NCI-H1092 treated with DMSO at 0.1 percent for 48 hours (cell line): ENCODE results near the gene HOXD3.

Experiments used
- DNase-seq: peaks from one replicate; lab custom pipeline; 2025; lab: John Stamatoyannopoulos, UW

The HOXD3 gene

GRCh38 chr2:176132205-176133171 lies 24.6 kb upstream of the HOXD3 start:
- DNase-seq, result no peak

- no peak for DNase-seq
Measured at GRCh38 chr2:176133389-176133788, 23.7 kb upstream of the HOXD3 start.

GRCh38 chr2:176134035-176134434 lies 23.1 kb upstream of the HOXD3 start:
- no peak for DNase-seq

- DNase-seq, result no peak
Measured at GRCh38 chr2:176135035-176135440, 22.1 kb upstream of the HOXD3 start.

- no peak for DNase-seq
Measured at GRCh38 chr2:176136374-176137251, 20.5 kb upstream of the HOXD3 start.

- no peak for DNase-seq
Measured at GRCh38 chr2:176137252-176137580, 19.9 kb upstream of the HOXD3 start.

- no peak for DNase-seq
Measured at GRCh38 chr2:176137906-176138305, 19.2 kb upstream of the HOXD3 start.

- DNase-seq, result no peak
Measured at GRCh38 chr2:176138526-176138922, 18.6 kb upstream of the HOXD3 start.

GRCh38 chr2:176138923-176139660 lies 18.0 kb upstream of the HOXD3 start:
- no peak for DNase-seq

GRCh38 chr2:176139661-176140512 lies 17.2 kb upstream of the HOXD3 start:
- DNase-seq, result no peak

- no peak for DNase-seq
Measured at GRCh38 chr2:176140513-176141317, 16.4 kb upstream of the HOXD3 start.

- no peak for DNase-seq
Measured at GRCh38 chr2:176142281-176142680, 14.8 kb upstream of the HOXD3 start.

GRCh38 chr2:176145085-176145969 lies 11.8 kb upstream of the HOXD3 start:
- no peak for DNase-seq

GRCh38 chr2:176146101-176146500 lies 11.0 kb upstream of the HOXD3 start:
- no peak for DNase-seq

GRCh38 chr2:176146645-176147044 lies 10.5 kb upstream of the HOXD3 start:
- no peak for DNase-seq

GRCh38 chr2:176147210-176147799 lies 9.8 kb upstream of the HOXD3 start:
- DNase-seq, result no peak

- no peak for DNase-seq
Measured at GRCh38 chr2:176147800-176148496, 9.2 kb upstream of the HOXD3 start.

GRCh38 chr2:176148751-176149421 lies 8.2 kb upstream of the HOXD3 start:
- DNase-seq, result no peak
